ENCODE results near the gene STAC. TPM values are rescaled to one million over a fixed set of nuclear protein-coding genes. Genes with fewer than 3 reads are reported as not detected.
A peak's percentile ranks its signal among the peaks of the same experiment; 100 is the strongest.

STAC gene, protein sequence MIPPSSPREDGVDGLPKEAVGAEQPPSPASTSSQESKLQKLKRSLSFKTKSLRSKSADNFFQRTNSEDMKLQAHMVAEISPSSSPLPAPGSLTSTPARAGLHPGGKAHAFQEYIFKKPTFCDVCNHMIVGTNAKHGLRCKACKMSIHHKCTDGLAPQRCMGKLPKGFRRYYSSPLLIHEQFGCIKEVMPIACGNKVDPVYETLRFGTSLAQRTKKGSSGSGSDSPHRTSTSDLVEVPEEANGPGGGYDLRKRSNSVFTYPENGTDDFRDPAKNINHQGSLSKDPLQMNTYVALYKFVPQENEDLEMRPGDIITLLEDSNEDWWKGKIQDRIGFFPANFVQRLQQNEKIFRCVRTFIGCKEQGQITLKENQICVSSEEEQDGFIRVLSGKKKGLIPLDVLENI
- 1 to 10 TPM in 2 of 4 donors, under 1 TPM in 2; 0.28 to 3.8 (median 0.92) TPM for total RNA-seq

DNA sequence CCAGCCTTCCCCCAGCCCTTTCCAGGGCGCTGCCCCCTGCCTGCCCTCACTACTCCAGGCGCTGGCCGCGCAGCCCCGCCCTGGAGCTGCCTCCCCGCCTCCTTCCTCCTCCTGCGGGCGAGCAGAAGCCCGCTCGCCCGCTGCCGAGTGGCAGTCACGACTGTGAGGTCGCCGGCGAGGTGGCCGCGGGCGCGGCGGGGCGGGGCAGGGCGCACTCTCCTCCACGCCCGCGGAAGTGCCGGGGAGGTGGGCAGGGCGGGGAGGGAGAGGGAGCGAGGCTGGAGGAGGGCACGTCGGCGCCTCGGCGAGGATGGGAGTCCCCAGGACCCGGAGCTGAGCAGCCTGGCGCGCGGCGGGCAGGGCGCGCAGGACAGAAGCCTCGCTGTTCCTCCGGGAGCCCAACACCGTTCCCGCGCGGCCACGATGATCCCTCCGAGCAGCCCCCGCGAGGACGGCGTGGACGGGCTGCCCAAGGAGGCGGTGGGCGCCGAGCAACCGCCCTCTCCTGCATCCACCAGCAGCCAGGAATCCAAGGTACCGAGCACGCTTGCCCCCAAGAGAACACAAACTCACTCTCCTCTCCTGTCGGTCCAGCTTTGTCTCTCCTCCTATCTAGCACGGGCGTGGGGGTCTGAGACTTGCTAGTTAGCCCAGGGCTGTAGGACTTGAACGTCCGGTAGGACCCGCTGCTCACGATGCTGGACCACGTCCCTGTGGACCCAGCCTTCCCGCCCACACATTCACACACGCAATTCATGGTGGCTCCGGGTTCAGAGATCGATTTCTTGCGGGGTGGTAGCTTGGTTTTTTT is at the start of gene STAC:
STAC (plus strand) TSS at position 284 of the 811 bp plus-strand sequence; CDS start at position 424, 140 bp downstream.
- TF ChIP-seq, protein P1, sequence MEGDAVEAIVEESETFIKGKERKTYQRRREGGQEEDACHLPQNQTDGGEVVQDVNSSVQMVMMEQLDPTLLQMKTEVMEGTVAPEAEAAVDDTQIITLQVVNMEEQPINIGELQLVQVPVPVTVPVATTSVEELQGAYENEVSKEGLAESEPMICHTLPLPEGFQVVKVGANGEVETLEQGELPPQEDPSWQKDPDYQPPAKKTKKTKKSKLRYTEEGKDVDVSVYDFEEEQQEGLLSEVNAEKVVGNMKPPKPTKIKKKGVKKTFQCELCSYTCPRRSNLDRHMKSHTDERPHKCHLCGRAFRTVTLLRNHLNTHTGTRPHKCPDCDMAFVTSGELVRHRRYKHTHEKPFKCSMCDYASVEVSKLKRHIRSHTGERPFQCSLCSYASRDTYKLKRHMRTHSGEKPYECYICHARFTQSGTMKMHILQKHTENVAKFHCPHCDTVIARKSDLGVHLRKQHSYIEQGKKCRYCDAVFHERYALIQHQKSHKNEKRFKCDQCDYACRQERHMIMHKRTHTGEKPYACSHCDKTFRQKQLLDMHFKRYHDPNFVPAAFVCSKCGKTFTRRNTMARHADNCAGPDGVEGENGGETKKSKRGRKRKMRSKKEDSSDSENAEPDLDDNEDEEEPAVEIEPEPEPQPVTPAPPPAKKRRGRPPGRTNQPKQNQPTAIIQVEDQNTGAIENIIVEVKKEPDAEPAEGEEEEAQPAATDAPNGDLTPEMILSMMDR (IDR thresholded peaks at IDR 0.05) = no peak
- ATAC-seq (ENCODE audit: low FRiP score) (peak; percentile 32), DNase-seq (ENCODE audit: low spot score) (no peak)

DNA sequence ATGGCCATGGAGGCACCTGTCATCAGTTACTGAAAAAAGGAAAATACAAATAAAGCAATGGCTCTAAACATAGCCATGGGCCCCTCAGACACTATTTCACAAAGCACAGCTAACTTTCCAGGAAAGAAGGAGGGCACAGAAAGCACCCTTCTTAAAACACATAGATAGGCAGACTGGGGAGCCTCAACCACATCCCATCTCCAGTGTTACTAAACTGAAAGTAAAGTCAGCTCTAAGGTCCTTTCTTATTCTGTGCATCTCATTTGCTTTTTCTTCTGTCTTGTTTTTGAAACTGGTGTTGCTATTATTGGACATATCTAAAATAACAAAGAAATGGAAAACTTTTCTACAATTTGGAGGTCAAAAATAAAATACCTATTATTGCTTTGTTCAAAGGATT is 48.2 kb upstream of the STAC start:
- DNase-seq (ENCODE audit: low spot score) (no peak), ATAC-seq (ENCODE audit: low FRiP score) (no peak)
- TF ChIP-seq, protein P1 (IDR thresholded peaks at IDR 0.05) = no peak

DNA sequence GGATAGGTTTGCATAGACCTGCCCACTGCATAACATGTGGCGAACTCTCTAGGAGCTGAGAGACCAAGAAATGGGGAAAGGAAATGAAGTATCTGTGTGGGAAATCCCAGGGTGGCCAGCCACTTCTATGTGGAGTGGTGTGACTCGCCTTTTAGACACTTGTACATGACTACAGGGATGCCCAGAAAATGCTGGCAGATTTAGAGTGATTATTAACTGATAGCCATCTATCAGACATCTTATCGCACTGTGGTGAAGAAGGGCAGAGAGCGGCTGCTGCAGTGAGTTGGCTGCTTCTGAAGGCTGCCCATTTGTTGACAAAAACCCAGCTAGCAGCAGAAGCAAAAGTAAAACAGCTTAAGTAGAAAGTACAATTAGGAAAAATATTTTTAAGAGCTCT is 18.1 kb upstream of the STAC start:
- no peak for DNase-seq (ENCODE audit: low spot score)
- TF ChIP-seq, protein P1 (IDR thresholded peaks at IDR 0.05) = no peak
- no peak for ATAC-seq (ENCODE audit: low FRiP score)

DNA sequence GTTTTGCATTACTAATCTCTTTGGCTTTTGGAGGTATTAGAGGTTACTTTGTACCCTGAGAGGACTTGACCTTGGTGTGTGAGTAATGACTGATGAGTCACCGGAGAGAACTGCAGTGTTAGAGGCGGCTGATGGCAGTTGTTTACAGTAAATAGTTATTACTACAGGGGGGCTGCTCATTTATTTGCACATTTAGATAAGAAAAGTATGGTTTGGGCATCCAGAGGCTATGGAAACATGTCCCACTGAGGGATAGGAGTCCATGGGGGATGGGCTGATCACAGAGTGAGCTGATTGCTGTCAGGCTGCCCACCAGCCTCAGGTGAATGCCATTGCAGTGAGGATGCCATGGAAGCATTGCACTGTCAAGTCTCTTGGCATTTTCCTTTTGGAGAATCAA is 17.3 kb upstream of the STAC start:
- TF ChIP-seq, protein P1 (IDR thresholded peaks at IDR 0.05) = no peak
- ATAC-seq (ENCODE audit: low FRiP score) (no peak), DNase-seq (ENCODE audit: low spot score) (no peak)

DNA sequence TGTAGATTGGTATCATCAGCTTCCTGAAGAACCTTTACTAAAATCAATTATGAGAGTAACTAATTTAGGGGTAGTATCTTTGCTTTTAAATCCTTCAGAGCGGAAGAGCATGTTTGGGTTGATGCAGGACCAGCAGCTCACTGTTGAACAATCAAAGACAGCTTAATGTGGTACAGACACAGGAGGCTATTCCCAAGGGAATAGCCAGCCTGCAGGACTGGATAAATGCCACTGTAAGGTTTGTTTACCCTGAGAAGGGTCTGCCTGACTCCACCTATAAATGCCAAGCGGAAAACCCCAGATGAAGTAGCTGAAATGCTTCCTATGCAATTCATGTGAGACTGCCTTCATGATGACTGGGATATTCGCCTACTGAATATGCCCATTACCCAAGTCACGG is 16.0 kb upstream of the STAC start:
- DNase-seq (ENCODE audit: low spot score) (no peak), ATAC-seq (ENCODE audit: low FRiP score) (no peak)

DNA sequence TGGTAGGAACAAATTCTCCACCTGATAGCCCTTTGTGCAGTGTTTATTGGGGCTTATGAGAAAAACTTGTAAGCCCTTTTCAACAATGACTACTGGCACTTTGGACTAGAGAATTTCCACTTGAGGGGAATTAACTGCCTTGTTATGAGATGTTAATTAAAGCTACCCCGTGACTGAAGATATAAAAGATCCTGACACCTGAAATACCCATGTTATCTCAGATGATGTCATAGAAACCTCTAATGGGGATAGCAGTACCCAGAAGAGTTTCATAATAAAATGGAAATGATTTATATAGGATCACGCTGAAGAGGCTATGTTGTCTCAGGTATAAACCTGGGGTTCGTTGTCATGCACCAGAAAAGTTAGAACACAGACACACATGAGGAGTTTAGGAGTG is 14.5 kb upstream of the STAC start:
- ATAC-seq (ENCODE audit: low FRiP score) = no peak
- no peak for DNase-seq (ENCODE audit: low spot score)
- TF ChIP-seq, protein P1 (IDR thresholded peaks at IDR 0.05) = no peak

More for the DNA sequence above, 16.0 kb upstream of the STAC start:
- TF ChIP-seq, protein P1 (IDR thresholded peaks at IDR 0.05) = no peak
